ENCODE measurements around the gene ALDH1A1.
A peak's percentile ranks its signal among the peaks of the same experiment; 100 is the strongest.

The ALDH1A1 gene

DNA sequence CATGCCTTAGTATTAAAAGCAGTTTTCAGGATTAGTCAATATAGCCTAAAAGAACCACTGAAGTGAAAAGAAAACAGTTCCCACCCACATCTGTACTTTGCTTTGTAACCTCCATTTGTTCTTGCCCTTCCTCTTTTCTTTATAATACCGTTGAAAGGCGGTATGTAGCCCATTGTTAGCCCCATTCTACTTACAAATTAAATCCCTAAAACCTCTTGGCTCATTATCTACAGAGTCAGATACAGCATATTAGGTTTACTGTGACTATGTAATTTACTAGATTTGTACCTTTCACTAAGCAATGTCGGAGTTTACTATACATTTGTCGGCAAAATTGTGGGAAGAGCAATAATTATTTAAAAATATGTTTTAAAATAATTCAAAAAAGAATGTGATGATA lies 17.3 kb downstream of the ALDH1A1 start:
- no peak for TF ChIP-seq ZFX (IDR thresholded peaks at IDR 0.05; ENCODE audit: borderline replicate concordance)
- TF ChIP-seq, protein P1, sequence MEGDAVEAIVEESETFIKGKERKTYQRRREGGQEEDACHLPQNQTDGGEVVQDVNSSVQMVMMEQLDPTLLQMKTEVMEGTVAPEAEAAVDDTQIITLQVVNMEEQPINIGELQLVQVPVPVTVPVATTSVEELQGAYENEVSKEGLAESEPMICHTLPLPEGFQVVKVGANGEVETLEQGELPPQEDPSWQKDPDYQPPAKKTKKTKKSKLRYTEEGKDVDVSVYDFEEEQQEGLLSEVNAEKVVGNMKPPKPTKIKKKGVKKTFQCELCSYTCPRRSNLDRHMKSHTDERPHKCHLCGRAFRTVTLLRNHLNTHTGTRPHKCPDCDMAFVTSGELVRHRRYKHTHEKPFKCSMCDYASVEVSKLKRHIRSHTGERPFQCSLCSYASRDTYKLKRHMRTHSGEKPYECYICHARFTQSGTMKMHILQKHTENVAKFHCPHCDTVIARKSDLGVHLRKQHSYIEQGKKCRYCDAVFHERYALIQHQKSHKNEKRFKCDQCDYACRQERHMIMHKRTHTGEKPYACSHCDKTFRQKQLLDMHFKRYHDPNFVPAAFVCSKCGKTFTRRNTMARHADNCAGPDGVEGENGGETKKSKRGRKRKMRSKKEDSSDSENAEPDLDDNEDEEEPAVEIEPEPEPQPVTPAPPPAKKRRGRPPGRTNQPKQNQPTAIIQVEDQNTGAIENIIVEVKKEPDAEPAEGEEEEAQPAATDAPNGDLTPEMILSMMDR (IDR thresholded peaks at IDR 0.05): no peak
- H3K27ac ChIP-seq: no peak overlapping the region

DNA sequence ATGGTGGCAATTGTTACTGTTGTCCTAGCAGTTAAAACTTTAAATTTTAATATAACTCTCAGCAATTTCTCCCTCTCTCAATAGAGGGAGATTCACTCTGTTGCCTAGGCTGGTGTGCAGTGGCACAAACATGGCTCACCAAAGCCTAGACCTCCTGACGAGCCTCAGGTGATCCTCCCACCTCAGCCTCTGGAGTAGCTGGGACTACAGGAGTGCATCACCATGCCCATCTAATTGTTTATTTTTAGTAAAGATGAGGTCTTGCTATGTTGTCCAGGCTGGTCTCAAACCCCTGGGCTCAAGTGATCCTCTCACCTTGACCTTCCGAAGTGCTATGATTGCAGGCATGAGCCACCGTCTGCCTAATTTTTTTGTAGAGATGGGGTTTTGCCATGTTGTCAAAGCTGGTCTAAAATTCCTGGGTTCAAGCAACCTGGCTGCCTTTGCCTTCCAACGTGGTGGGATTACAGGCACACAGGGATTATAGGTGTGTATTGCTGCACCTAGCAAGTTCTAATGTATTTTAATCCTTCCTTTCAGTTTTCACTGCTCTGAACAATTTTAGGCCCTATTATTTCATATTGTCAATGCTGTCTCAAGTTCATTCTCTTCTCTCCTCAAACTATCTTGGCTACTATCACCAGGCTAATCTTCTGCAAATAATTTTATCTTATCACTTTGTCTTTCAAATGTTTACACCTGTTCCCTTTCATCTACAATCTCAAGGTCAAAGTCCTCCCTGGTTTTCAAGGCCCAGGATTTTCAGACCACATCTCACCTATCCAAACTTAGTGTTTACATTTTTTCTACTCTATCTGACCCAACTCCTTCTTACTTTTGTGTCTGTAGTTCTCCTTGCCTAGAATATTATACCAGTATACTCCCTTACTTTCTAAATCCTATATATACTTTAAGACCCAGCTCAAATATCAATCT lies 18.9 kb downstream of the ALDH1A1 start:
- no peak for TF ChIP-seq ZFX (IDR thresholded peaks at IDR 0.05; ENCODE audit: borderline replicate concordance)
- TF ChIP-seq, protein P1 (IDR thresholded peaks at IDR 0.05): no peak
- peak overlapping the region; percentile 2; the same call in 1 of the 2 replicates for H3K27ac ChIP-seq

DNA sequence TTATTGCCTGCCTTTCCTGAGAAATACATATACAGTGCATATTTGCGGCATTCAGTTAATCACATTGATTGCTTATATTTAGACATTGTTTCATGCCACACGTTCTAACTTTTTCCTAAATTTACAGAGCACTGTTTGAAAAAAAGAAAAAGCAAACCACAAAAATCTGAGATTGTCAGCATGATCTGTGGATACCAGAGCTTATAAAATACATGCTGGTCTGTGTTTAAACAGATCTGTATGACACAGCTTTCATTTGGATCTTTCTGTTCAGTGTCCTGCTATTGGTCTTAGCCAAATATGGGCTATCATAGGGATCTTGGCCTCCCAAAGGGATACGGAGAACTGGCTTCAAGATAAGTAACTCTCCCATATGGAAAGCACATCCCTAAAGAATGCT lies 20.2 kb downstream of the ALDH1A1 start:
- H3K27ac ChIP-seq: no peak overlapping the region
- no peak for TF ChIP-seq ZFX (IDR thresholded peaks at IDR 0.05; ENCODE audit: borderline replicate concordance)
- TF ChIP-seq, protein P1 (IDR thresholded peaks at IDR 0.05): no peak

DNA sequence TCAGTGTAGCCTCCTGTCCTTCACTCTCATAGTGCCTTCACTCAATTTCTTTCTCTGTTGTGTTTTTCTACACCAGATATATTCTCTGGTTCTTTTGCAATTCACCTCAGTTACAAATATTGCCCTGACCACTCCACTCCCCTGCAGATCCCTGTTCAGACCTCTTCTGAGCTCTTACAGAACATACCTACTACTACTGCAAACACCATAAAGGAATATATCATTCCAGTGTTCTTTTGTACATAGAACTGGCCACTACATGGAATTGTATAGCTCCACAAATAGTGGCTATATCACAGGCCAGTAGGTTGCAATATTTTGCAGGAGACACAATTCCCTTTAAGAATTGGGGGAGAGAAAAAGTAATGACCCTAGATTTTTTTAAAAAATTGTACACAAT lies 21.0 kb downstream of the ALDH1A1 start:
- no peak for TF ChIP-seq ZFX (IDR thresholded peaks at IDR 0.05; ENCODE audit: borderline replicate concordance)
- TF ChIP-seq, protein P1 (IDR thresholded peaks at IDR 0.05): no peak
- H3K27ac ChIP-seq: no peak overlapping the region

DNA sequence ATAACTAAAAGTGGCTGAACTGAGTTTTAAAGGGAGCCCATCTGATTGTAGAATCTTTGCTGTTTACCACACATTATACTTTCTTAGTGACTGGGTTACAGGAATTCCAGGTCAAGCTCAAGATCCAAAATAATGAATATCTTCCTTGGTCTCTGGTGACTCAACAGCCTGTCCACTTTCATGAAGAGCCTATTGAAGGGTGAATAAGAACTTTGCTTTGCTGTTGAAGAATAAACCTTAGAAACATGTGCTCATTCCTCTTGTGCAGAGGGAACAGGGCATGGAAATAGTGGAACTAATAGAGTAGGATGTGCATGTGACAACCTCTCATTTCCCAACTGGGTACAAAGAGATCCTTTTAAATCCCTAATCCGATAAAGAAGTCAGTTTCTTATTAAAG lies 21.4 kb downstream of the ALDH1A1 start:
- TF ChIP-seq, protein P1 (IDR thresholded peaks at IDR 0.05): no peak
- TF ChIP-seq ZFX (IDR thresholded peaks at IDR 0.05; ENCODE audit: borderline replicate concordance): no peak

DNA sequence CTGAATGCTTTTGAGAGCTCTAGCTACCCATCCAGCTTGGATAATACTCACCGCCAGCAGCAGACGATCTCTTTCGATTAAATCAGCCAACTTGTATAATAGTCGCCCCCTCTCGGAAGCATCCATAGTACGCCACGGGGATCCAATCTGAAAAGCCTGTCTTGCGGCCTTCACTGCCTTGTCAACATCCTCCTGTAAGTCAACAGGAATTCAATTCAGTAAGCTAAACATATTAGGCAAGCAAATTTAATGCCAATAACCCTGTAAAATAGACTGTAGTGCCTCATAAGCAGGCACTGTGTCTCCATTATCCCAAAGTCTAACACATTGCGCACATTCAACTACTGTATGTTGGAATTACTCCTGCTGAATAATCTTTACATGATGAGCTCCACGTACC lies 22.0 kb downstream of the ALDH1A1 start:
- no peak overlapping the region for H3K27ac ChIP-seq
- TF ChIP-seq ZFX (IDR thresholded peaks at IDR 0.05; ENCODE audit: borderline replicate concordance): no peak

More for the DNA sequence above, 21.4 kb downstream of the ALDH1A1 start:
- no peak overlapping the region for H3K27ac ChIP-seq

- H3K27ac ChIP-seq: no peak overlapping the region
- TF ChIP-seq ZFX (IDR thresholded peaks at IDR 0.05; ENCODE audit: borderline replicate concordance): no peak
- TF ChIP-seq, protein P1 (IDR thresholded peaks at IDR 0.05): no peak
Measured at GRCh38 chr9:72929542-72929941, 23.3 kb downstream of the ALDH1A1 start.
